ENCODE data around the gene GALNT5.

DNA sequence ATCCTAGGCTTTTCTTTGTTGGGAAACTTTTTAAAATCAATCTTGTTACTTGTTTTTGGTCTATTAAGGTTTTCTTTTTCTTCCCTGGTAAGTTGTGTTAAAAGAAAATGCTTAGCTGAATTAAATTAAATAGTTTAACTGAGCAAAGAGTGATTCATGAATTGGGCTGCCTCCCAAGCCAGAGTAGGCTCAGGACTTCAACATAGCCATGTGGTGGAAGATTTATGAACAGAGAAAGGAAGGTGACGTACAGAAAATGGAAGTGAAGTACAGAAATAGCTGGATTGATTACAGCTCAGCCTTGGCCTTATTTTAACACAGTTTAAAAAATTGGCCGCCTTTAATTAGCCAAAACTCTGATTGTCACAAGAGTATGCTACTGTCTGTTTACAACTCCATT is 27.9 kb upstream of the GALNT5 start:
- TF ChIP-seq EZH2phosphoT487 (IDR thresholded peaks at IDR 0.05) (no peak), EZH2 (IDR thresholded peaks at IDR 0.05) (no peak)
- TF ChIP-seq, protein P1, sequence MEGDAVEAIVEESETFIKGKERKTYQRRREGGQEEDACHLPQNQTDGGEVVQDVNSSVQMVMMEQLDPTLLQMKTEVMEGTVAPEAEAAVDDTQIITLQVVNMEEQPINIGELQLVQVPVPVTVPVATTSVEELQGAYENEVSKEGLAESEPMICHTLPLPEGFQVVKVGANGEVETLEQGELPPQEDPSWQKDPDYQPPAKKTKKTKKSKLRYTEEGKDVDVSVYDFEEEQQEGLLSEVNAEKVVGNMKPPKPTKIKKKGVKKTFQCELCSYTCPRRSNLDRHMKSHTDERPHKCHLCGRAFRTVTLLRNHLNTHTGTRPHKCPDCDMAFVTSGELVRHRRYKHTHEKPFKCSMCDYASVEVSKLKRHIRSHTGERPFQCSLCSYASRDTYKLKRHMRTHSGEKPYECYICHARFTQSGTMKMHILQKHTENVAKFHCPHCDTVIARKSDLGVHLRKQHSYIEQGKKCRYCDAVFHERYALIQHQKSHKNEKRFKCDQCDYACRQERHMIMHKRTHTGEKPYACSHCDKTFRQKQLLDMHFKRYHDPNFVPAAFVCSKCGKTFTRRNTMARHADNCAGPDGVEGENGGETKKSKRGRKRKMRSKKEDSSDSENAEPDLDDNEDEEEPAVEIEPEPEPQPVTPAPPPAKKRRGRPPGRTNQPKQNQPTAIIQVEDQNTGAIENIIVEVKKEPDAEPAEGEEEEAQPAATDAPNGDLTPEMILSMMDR (IDR thresholded peaks at IDR 0.05) = no peak
